ENCODE data around the gene AGO3.

Gene AGO3

GRCh38 chr1:35893051-35893879 is 37.6 kb upstream of the AGO3 start:
- H3K36me3 ChIP-seq = no peaks in the 10 kb centered on the region; the same call in 1 of the 2 replicates
- TF ChIP-seq, protein P1, sequence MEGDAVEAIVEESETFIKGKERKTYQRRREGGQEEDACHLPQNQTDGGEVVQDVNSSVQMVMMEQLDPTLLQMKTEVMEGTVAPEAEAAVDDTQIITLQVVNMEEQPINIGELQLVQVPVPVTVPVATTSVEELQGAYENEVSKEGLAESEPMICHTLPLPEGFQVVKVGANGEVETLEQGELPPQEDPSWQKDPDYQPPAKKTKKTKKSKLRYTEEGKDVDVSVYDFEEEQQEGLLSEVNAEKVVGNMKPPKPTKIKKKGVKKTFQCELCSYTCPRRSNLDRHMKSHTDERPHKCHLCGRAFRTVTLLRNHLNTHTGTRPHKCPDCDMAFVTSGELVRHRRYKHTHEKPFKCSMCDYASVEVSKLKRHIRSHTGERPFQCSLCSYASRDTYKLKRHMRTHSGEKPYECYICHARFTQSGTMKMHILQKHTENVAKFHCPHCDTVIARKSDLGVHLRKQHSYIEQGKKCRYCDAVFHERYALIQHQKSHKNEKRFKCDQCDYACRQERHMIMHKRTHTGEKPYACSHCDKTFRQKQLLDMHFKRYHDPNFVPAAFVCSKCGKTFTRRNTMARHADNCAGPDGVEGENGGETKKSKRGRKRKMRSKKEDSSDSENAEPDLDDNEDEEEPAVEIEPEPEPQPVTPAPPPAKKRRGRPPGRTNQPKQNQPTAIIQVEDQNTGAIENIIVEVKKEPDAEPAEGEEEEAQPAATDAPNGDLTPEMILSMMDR (IDR thresholded peaks at IDR 0.05; ENCODE audit: low read depth, low read length) = no peak
- no peaks in the 10 kb centered on the region for H3K9me3 ChIP-seq
- no peaks in the 10 kb centered on the region for H3K4me1 ChIP-seq
- H3K4me3 ChIP-seq (ENCODE audit: low read depth, low read length) = no peak overlapping the region
- H3K27me3 ChIP-seq = no peaks in the 10 kb centered on the region
- DNase-seq = no peak

- Histone ChIP-seq H3K4me1 (no peaks in the 10 kb centered on the region), H3K27me3 (no peaks in the 10 kb centered on the region), H3K36me3 (no peaks in the 10 kb centered on the region; the same call in 1 of the 2 replicates), H3K4me3 (ENCODE audit: low read depth, low read length) (no peak overlapping the region), H3K9me3 (no peaks in the 10 kb centered on the region)
- no peak for DNase-seq
- TF ChIP-seq, protein P1 (IDR thresholded peaks at IDR 0.05; ENCODE audit: low read depth, low read length) = no peak
Measured at GRCh38 chr1:35894183-35894582, 36.7 kb upstream of the AGO3 start.

- TF ChIP-seq, protein P1 (IDR thresholded peaks at IDR 0.05; ENCODE audit: low read depth, low read length) = no peak
- H3K27me3 ChIP-seq = no peaks in the 10 kb centered on the region
- H3K4me3 ChIP-seq (ENCODE audit: low read depth, low read length) = no peak overlapping the region
- no peaks in the 10 kb centered on the region; the same call in 1 of the 2 replicates for H3K36me3 ChIP-seq
- H3K4me1 ChIP-seq = no peaks in the 10 kb centered on the region
- DNase-seq = no peak
- no peaks in the 10 kb centered on the region for H3K9me3 ChIP-seq
Measured at GRCh38 chr1:35894656-35895055, 36.2 kb upstream of the AGO3 start.

GRCh38 chr1:35899941-35900340 is 31.0 kb upstream of the AGO3 start:
- Histone ChIP-seq H3K4me3 (ENCODE audit: low read depth, low read length) (no peak overlapping the region), H3K36me3 (no peaks in the 10 kb centered on the region; the same call in 1 of the 2 replicates)
- TF ChIP-seq, protein P1 (IDR thresholded peaks at IDR 0.05; ENCODE audit: low read depth, low read length) = no peak

GRCh38 chr1:35901235-35901634 is 29.7 kb upstream of the AGO3 start:
- DNase-seq = no peak
- H3K36me3 ChIP-seq = no peaks in the 10 kb centered on the region; the same call in 1 of the 2 replicates
- no peaks in the 10 kb centered on the region for H3K4me1 ChIP-seq
- H3K27me3 ChIP-seq = no peaks in the 10 kb centered on the region
- TF ChIP-seq, protein P1 (IDR thresholded peaks at IDR 0.05; ENCODE audit: low read depth, low read length) = no peak
- H3K9me3 ChIP-seq = no peaks in the 10 kb centered on the region
- H3K4me3 ChIP-seq (ENCODE audit: low read depth, low read length) = no peak overlapping the region

More at GRCh38 chr1:35899941-35900340, 31.0 kb upstream of the AGO3 start:
- Histone ChIP-seq H3K4me1 (no peaks in the 10 kb centered on the region), H3K9me3 (no peaks in the 10 kb centered on the region), H3K27me3 (no peaks in the 10 kb centered on the region)
- no peak for DNase-seq

DNA sequence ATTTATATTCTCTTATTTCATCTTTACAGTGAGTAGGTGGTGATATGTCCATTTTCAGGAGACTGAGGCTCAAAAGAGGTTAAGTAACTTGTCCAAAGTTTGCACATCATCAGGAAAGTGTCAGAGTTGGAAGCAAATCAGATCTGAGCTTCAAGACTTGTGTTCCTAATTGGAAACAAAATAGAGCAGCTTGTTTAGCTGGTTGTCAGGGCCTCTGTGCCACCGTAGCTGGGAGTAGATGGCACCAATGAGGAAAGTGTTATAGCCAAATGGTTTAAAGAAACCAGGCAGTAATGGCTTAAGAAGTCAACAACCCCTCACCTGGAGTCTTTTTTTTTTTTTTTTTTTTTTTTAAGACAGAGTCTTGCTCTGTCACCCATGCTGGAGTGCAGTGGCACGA is 28.2 kb upstream of the AGO3 start:
- Histone ChIP-seq H3K4me1 (no peaks in the 10 kb centered on the region), H3K9me3 (no peaks in the 10 kb centered on the region), H3K4me3 (ENCODE audit: low read depth, low read length) (no peak overlapping the region), H3K27me3 (no peaks in the 10 kb centered on the region), H3K36me3 (no peaks in the 10 kb centered on the region; the same call in 1 of the 2 replicates)
- DNase-seq = no peak
- TF ChIP-seq, protein P1 (IDR thresholded peaks at IDR 0.05; ENCODE audit: low read depth, low read length) = no peak
